ENCODE measurements around the gene ANKRD16. TPM values are rescaled to one million over a fixed set of nuclear protein-coding genes. Genes with fewer than 3 reads are reported as not detected.

The ANKRD16 gene
- total and polyA plus RNA-seq, 2 of the 8 experiments (the other 6 are each of a cell fraction or from before 2014, with no cell fraction given), result 8.2 to 12.7 TPM

- no peak overlapping the region for H2BK5ac ChIP-seq (ENCODE audit: low read depth, low read length)
- H4K8ac ChIP-seq (ENCODE audit: extremely low read depth, insufficient read depth, low read length), result no peak overlapping the region; the same call in 1 of the 2 replicates
- no peak overlapping the region for H3K14ac ChIP-seq (ENCODE audit: insufficient read length)
- H3K27ac ChIP-seq (ENCODE audit: low read depth, low read length), result no peak overlapping the region
- no peaks in the 10 kb centered on the region for H3K27me3 ChIP-seq (replicated peaks in 1 of 4; ENCODE audit: control insufficient read depth in 3 of 4, extremely low read depth in 1 of 4, insufficient read depth in 3 of 4, low read length in 3 of 4)
- H3K56ac ChIP-seq (replicated peaks; ENCODE audit: insufficient read length, low read depth, low read length), result no peak overlapping the region
- peaks cover 0 to 2% (median 0%) of the 10 kb centered on the region in 4 experiments; a peak in 1 of 7 replicates for H3K4me1 ChIP-seq (replicated peaks in 1 of 4; ENCODE audit: control insufficient read depth in 3 of 4, insufficient read depth in 4 of 4, low read length in 3 of 4)
- CTCF ChIA-PET (ENCODE audit: partially characterized antibody), result interaction anchor here (0.6 kb wide), 1 partner anchor 345 kb away, joined by 3 read pairs; no protein-coding TSS in a partner anchor
- no peaks in the 10 kb centered on the region for H3K79me2 ChIP-seq (ENCODE audit: control insufficient read depth in 1 of 2, insufficient read depth in 2 of 2, low read length in 2 of 2)
- H3K9ac ChIP-seq (replicated peaks in 1 of 4; ENCODE audit: extremely low read depth in 1 of 4, low read depth in 3 of 4, low read length in 3 of 4), result no peak overlapping the region
- no peak overlapping the region for H4K5ac ChIP-seq (ENCODE audit: insufficient read length, low read depth, low read length)
- POLR2A ChIA-PET (ENCODE audit: partially characterized antibody), result no interaction called here
- H3K4me3 ChIP-seq (ENCODE audit: extremely low read depth in 1 of 4, insufficient read depth in 2 of 4, low read depth in 3 of 4, low read length in 4 of 4), result no peak overlapping the region
- no peak overlapping the region for H2BK12ac ChIP-seq (ENCODE audit: low read depth, low read length)
- no peaks in the 10 kb centered on the region for H3K9me3 ChIP-seq (ENCODE audit: insufficient read depth in 2 of 2, low read depth in 1 of 2, low read length in 1 of 2)
- H2BK15ac ChIP-seq (ENCODE audit: low read length), result no peak overlapping the region
- H3K4me2 ChIP-seq (ENCODE audit: insufficient read depth in 1 of 2, low read depth in 2 of 2, low read length in 2 of 2), result no peak overlapping the region
- H4K91ac ChIP-seq (replicated peaks; ENCODE audit: insufficient read length, low read length), result no peak overlapping the region
- no peaks in the 10 kb centered on the region for H3K23me2 ChIP-seq (ENCODE audit: low read depth, low read length)
- FAIRE-seq (no peak), DNase-seq (ENCODE audit: low read depth in 1 of 2, low spot score in 2 of 2) (no peak)
- H3K4ac ChIP-seq (replicated peaks; ENCODE audit: insufficient read length, low read depth, low read length), result no peak overlapping the region
- H4K20me1 ChIP-seq (replicated peaks in 1 of 2; ENCODE audit: control insufficient read depth in 1 of 2, insufficient read depth in 2 of 2, low read length in 2 of 2), result no peaks in the 10 kb centered on the region
- H3K23ac ChIP-seq (ENCODE audit: insufficient read length), result no peak overlapping the region
- WGBS, 2 experiments (ENCODE audit: extremely low coverage in 1 of 2, insufficient coverage in 1 of 2, insufficient read length in 1 of 2, insufficient replicate concordance in 2 of 2, low coverage in 1 of 2, low lambda C conversion rate in 2 of 2, missing lambda C conversion rate in 1 of 2), result 93% methylated on average over 15 of the region's 15 CpGs; no CpG with 5 or more reads in 1 of the 2 experiments
- no peaks in the 10 kb centered on the region for H3K36me3 ChIP-seq (ENCODE audit: control insufficient read depth in 2 of 4, insufficient read depth in 4 of 4, low read length in 3 of 4)
- no peak overlapping the region for H2BK120ac ChIP-seq (replicated peaks; ENCODE audit: low read depth, low read length)
- no peak overlapping the region for H2AFZ ChIP-seq (ENCODE audit: low read length)
- no peaks in the 10 kb centered on the region for H3K79me1 ChIP-seq (ENCODE audit: low read depth, low read length)
- H2BK20ac ChIP-seq (ENCODE audit: low read length), result no peak overlapping the region
- H2AK5ac ChIP-seq (ENCODE audit: low read depth, low read length), result no peak overlapping the region
- H3K18ac ChIP-seq (ENCODE audit: extremely low read depth, low read length), result no peak overlapping the region
- TF ChIP-seq CBX8 (IDR thresholded peaks at IDR 0.05; ENCODE audit: borderline replicate concordance, low read depth, low read length), result no peak
- TF ChIP-seq JUN (IDR thresholded peaks at IDR 0.05; ENCODE audit: low read depth, low read length), result no peak
- no peak for TF ChIP-seq ZNF274 (IDR thresholded peaks at IDR 0.05; ENCODE audit: borderline replicate concordance, extremely low read depth, low read length)
- no peak for TF ChIP-seq EP300 (IDR thresholded peaks at IDR 0.05; ENCODE audit: borderline replicate concordance in 1 of 2, low read depth in 2 of 2, low read length in 2 of 2)
- no peak for TF ChIP-seq BACH1 (IDR thresholded peaks at IDR 0.05; ENCODE audit: low read length)
- TF ChIP-seq POLR2AphosphoS5 (IDR thresholded peaks at IDR 0.05; ENCODE audit: low read depth, low read length), result no peak
- TF ChIP-seq SIX5 (IDR thresholded peaks at IDR 0.05; ENCODE audit: low read depth, low read length), result no peak
- no peak for TF ChIP-seq SIRT6 (IDR thresholded peaks at IDR 0.05; ENCODE audit: low read length)
- no peak for TF ChIP-seq SP2 (IDR thresholded peaks at IDR 0.05; ENCODE audit: low read length)
- no peak for TF ChIP-seq CHD2 (IDR thresholded peaks at IDR 0.05; ENCODE audit: low read length)
These were observed 54.1 kb downstream of the ANKRD16 start for GRCh38 chr10:5835446-5836095.
